Activated CD4-positive, alpha-beta T cell treated with anti-CD3 and anti-CD28 coated beads, Interleukin-2, Interleukin-6, amounts not matched to agents 100 ng/mL and 50 ng/mL, durations not matched to agents 16 hours and 8 hours (primary cell): ENCODE measurements around the gene TOX2.
A peak's percentile ranks its signal among the peaks of the same experiment; 100 is the strongest.

ENCODE experiments used
- DNase-seq: peaks from one replicate; pipeline ENCODE4 v3.0.0-alpha.2; 2020

Gene TOX2, protein sequence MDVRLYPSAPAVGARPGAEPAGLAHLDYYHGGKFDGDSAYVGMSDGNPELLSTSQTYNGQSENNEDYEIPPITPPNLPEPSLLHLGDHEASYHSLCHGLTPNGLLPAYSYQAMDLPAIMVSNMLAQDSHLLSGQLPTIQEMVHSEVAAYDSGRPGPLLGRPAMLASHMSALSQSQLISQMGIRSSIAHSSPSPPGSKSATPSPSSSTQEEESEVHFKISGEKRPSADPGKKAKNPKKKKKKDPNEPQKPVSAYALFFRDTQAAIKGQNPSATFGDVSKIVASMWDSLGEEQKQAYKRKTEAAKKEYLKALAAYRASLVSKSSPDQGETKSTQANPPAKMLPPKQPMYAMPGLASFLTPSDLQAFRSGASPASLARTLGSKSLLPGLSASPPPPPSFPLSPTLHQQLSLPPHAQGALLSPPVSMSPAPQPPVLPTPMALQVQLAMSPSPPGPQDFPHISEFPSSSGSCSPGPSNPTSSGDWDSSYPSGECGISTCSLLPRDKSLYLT

GRCh38 chr20:43914311-43915210, at the start of gene TOX2:
Gene TOX2 (plus strand): TSS chr20:43914852. CDS start chr20:43914892, 40 bp downstream.
- DNase-seq = peak; percentile 47

DNA sequence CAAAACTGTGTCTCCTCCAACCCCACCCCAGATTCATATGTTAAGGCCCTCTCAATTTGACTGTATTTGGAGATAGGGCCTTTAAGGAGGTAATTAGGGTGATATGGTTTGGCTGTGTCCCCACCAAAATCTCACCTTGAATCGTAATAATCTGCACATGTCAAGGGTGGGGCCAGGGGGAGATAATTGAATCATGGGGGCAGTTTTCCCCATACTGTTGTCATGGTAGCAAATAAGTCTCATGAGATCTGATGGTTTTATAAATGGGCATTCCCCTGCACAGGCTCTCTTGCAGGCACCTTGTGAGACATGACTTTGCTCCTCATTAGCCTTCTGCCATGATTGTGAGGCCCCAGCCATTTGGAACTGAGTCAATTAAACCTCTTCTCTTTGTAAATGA, 46.6 kb upstream of the TOX2 start:
- no peak for DNase-seq

DNA sequence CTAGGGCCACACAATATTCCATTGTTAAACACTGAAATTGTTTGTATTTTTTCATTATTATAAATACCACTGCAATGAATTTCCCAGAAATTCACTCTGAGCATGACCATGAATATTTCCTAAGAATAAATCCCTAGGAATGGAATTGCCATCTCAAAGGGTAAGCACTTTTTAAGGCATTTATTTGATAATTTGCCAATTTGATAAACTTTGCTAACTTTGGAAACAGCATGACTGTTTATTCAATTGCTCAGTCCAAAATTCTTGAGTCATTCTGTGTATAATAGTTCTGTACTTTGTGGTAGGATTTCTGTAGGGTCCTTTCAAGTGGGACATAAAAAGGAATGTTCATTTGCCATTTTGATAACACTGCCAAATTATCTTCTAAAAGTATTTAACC, 44.2 kb upstream of the TOX2 start:
- no peak for DNase-seq

DNA sequence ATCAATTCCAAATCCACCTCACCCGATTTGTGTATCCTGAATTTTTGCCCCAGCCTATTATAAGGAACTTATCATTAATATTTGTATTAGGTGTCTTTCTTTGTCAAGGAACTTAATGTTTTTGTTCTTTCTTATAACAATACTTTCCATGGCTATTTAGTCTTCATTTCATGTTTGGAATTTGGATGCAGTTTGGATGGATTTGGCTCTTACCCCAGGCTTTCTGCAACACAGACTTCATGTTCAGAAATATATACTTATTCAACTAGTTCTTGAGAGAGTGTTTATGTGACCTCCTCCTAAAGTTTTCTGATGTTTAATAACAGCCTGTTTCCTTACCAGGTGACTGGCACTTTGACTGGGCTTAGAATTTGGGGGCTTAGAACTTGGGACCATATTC, 35.9 kb upstream of the TOX2 start:
- no peak for DNase-seq

- DNase-seq = no peak
Observed at GRCh38 chr20:43893930-43894329, 20.7 kb upstream of the TOX2 start.

GRCh38 chr20:43894491-43894890, 20.2 kb upstream of the TOX2 start:
- DNase-seq = no peak

- DNase-seq = no peak
Observed at GRCh38 chr20:43895235-43895634, 19.4 kb upstream of the TOX2 start.

DNA sequence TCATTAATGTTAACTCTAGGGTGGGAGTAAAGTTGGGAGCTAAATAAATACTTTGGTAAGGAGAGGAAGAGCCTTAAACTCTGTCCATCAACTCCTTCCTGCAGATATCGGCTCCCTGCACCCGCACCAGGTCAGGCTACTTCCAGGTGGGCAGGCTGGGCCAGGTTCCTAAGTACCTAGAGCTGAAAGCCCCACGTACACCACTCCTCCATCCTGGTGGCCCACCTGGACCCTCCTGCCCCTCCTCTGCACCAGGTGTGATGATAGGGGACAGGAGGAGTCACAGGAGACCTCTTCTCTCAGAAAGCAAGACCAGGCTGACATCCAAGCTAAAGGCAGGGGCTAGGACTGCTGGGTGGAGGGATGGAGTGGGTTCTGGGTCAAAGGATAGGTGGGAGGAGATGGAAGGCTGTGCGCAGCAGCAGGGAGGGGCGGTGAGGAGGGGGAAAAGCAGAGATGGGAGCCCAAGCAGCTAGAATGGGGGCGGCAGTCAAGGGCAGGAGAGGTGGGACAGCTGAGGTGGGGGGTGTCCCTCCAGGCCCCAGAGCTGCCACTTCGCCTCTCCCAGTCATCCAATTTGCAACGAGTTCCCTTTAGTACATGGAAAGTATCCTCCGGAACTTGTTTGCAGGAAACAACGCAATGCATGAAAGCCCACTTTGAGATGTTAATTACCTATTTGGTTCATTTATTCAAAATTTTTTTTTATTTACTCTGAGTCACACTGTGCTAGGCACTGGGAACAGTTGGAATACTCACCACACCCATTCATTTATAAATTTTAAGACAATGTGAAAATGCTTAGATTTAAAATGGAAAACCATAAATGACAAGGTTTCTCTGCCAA, 15.2 kb upstream of the TOX2 start:
- no peak for DNase-seq

DNA sequence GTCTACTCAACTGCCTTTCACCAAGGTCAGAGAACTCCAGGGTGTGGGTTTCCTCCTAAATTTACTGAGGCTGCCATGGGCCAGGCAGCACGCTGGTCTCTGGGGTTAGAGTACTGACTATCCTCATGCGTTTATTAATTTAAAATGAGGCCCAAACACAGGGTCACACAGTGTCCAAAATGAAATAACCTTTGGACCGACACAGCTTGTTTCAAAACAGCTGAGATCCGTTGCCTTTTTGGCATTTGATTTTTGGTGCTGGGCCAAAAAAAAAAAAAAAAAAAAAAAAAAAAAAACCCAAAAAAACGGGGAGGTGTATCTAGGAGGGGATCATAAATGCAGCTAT, 14.6 kb upstream of the TOX2 start:
- no peak for DNase-seq

GRCh38 chr20:43900496-43900895, 14.2 kb upstream of the TOX2 start:
- DNase-seq = no peak

DNA sequence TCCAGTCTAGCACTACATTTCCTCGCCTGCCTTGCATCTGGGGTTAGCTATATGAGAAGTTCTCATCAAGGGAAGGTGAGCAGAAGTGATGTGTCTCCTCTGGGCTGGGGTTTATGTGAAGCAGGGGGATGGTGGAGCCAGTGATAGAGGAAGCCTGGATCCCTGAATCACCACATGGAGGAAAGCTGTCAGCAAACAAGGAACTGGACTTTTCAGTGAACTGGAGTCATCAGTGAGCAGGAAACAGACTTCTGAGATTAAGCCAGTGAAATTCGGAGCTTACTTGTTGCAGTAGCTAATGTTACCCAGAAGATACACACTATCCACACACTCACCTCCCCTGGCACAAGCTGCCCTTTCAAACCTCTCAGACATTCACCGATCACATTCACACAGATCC, 13.4 kb upstream of the TOX2 start:
- DNase-seq = no peak

- no peak for DNase-seq
Observed at GRCh38 chr20:43903953-43904826, 10.5 kb upstream of the TOX2 start.

DNA sequence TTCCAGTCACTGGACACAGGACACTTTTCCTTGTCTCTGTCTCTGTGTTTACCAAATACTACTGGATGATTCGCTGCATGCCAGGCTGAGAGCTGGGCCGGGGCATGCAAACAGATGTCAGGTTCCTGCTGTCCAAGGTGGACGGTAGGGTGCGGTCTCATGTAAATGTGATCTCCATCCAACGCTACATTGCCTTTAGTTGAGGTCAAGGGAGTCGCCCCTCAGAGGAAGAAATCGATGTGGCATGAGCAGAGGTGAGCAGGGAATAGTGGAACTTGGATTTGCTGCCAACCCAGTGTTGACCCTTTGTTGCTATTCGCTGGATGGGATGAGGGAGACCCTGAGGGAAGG, 9.8 kb upstream of the TOX2 start:
- DNase-seq = no peak

GRCh38 chr20:43906505-43907034, 8.1 kb upstream of the TOX2 start:
- DNase-seq = no peak

DNA sequence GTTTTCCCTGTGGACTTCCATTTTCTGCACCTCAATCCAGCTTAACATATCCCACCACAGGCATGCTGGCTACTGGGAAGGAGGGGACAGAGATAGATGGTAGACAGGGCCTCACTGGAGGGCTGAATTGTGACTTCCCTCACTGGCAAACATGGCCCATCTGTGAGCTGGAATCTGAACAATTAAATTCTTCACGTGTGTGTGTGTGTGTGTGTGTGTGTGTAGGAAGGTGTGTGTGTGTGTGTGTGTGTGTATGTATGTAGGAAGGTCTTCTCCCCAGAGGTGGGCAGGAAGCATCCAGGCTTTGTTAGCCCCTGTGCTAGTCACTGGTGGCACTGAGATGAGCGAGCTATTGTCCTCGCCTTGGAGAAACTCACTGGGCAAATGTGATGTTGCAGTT, 5.4 kb upstream of the TOX2 start:
- no peak for DNase-seq

DNA sequence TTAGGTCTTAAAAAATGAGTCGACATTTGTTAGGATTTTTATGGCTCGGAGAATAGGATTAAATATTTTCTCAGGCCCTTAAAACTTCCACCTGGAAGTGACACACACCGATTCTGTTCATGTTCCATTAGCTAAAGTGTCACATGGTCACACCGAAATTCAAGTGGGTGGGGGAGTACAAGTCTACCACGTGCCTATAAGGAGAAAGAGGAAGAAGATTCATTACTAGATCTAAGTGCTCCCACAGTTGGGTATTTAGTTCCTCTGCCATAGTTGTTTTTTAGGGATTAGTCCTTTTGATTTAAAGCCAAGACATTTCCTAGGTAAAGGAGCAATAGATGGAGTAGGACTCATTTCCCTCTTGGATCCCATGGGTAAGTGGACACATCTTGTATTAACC, 4.9 kb upstream of the TOX2 start:
- DNase-seq = no peak

DNA sequence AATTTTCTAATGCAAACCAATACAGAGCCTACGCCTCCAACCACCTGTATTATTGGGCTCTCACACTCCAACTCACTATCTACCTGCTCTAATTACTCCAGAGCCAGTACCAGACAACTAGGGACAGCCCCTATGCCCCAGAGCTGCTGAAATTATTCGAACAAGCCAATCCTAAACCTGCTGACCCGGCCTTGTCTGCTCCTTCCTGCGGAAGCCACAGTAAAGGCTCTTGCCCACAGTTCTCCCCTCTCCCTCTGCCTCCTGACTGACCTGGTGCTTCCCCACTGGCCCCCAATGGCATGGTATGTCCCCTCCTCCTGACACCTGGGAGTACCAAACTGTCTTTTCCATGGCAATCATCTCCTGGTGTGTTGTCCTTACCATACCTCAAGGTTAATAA, 4.1 kb upstream of the TOX2 start:
- no peak for DNase-seq

DNA sequence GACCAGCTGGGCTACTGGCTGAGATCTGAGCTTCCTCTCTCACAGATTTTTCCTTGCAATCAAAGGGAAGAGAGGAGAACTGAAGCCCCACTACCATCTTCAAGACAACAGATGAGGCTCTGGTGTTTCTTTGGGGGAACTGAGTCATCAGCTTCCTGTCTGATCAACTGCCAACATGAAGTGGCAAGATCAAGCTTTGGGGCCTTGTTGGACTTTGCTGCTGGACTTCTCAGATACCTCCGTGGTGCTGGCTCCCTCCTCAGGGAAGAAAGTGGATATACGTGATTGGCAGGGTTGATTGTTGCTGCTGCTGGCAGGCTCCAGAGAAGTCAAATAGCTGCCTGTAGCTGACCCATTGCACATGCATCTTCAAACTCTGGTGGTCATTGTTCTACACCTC, 3.6 kb upstream of the TOX2 start:
- peak; percentile 33 for DNase-seq

DNA sequence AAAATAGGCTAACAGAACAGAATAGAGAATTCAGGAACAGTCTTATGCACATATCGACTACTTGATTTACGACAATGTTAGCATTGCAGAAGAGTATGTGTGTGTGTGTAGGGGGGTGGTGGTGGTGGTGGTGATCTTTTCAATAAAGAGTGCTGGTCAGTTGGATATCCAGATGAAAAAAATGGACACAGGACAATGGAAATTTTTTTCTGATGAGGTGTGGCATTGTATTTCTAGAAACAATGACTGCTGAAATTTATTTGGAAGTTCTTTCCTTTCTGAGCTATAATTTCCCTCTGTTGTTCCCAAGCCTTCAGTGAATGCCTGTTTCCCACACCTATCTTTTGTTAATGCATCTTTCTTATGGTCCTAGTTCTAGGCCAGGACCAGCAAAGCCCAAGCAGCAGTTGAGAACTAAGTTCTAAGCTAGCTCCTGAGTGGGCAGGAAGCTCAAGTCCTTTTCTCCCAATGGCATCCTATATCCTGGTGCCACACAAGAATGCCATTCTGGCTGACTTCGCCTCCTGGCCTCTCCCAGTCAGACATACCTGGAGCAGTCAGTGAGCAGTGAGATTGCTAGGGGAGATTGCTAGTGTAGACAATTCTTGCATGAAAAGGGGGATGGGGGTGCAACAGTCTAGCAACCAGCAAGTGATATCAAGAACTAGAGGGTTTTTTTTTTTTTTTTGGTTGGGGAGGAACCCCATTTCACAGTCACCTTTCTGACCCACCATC, 1.2 kb upstream of the TOX2 start:
- no peak for DNase-seq

DNA sequence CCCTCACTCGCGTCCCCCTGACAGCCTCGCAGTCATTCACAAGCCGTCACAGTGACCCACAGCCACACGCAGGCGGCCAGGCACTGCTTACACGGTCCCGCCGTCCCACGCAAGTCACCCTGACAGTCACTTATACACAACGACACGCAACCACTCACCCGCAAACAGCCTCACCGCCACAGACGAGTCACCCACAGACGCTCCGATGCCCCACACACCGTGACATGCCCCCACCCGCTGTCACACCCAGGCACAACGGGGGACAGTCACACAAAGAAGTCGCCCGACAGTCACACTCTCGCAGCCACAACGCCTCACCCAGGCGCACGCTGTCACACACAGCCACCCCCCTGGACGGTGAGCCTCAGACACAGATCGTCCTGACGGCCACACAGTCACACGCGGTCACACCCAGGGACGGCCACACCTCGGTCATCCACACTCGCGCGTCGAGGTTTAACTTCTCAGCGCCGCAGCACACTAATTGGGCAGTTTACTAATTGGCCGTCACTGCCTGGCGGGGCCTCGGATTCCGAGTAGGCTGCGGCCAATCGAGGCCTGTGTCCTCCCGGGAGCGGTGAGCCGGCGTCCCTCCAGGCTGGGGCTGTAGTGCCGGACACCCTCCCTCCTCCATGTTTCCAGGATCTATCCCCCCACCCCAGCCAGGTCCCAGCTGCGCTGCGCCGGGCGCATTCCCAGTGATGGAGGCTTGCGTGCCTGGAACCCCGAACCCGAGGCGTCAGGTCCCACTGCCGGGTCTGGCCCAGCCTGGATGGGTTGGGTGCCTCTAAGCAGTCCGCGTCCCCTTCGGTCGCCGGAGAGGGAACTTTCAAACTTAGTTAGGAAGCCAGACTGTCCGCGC, 790 bp downstream of the TOX2 start:
- DNase-seq = no peak
